SK-MEL-5 (cell line): ENCODE results near the gene LHFPL6. TPM values are rescaled to one million over a fixed set of nuclear protein-coding genes. Genes with fewer than 3 reads are reported as not detected.

Source experiments
- DNase-seq: peaks from one replicate; pipeline ENCODE4 v3.0.0-alpha.2; 2016; ENCODE audit warnings: low read depth, low spot score
- in situ Hi-C: cut with HindIII; loops from 2 replicates; pipeline ENCODE4 v1.10.0; 2016; ENCODE audit warnings: low sequenced_read_pairs, high pct_unique_total_duplicates, low pct_unique_long_range_greater_than_20kb
- total RNA-seq: library from RNA; depleted of rRNA; stranded (reverse); fragments of >200 nt; shearing (Covaris generic); gene quantifications from 2 replicates; pipeline ENCODE4 v1.2.3, GENCODE V29; 2014

The LHFPL6 gene
- total RNA-seq, 1 experiment from 2014 or later = 17.2 TPM

- no peak for DNase-seq
- in situ Hi-C loops = no loop called here
These were observed 101.2 kb downstream of the LHFPL6 start for GRCh38 chr13:39501702-39502324.

- in situ Hi-C loops = no loop called here
- DNase-seq = no peak
These were observed 103.4 kb downstream of the LHFPL6 start for GRCh38 chr13:39499604-39500003.

- DNase-seq = no peak
- in situ Hi-C loops = no loop called here
These were observed 104.4 kb downstream of the LHFPL6 start for GRCh38 chr13:39498471-39499114.

GRCh38 chr13:39496506-39496905 lies 106.5 kb downstream of the LHFPL6 start:
- in situ Hi-C loops = no loop called here
- no peak for DNase-seq

- in situ Hi-C loops = no loop called here
- DNase-seq = no peak
These were observed 108.4 kb downstream of the LHFPL6 start for GRCh38 chr13:39494633-39495032.

- no peak for DNase-seq
- in situ Hi-C loops = no loop called here
These were observed 109.0 kb downstream of the LHFPL6 start for GRCh38 chr13:39494006-39494405.

- in situ Hi-C loops = no loop called here
- no peak for DNase-seq
These were observed 112.9 kb downstream of the LHFPL6 start for GRCh38 chr13:39490136-39490535.

- in situ Hi-C loops = no loop called here
- DNase-seq = no peak
These were observed 116.2 kb downstream of the LHFPL6 start for GRCh38 chr13:39486758-39487157.

- in situ Hi-C loops = no loop called here
- DNase-seq = no peak
These were observed 117.7 kb downstream of the LHFPL6 start for GRCh38 chr13:39485314-39485700.

GRCh38 chr13:39484506-39485313 lies 118.3 kb downstream of the LHFPL6 start:
- in situ Hi-C loops = no loop called here
- DNase-seq = no peak

GRCh38 chr13:39483326-39483725 lies 119.7 kb downstream of the LHFPL6 start:
- in situ Hi-C loops = no loop called here
- DNase-seq = peak; percentile 72

GRCh38 chr13:39481491-39481890 lies 121.5 kb downstream of the LHFPL6 start:
- no peak for DNase-seq
- in situ Hi-C loops = no loop called here

GRCh38 chr13:39474600-39474999 lies 128.4 kb downstream of the LHFPL6 start:
- no peak for DNase-seq
- in situ Hi-C loops = no loop called here

- in situ Hi-C loops = no loop called here
- DNase-seq = no peak
These were observed 133.3 kb downstream of the LHFPL6 start for GRCh38 chr13:39469676-39470075.

GRCh38 chr13:39468306-39468705 lies 134.7 kb downstream of the LHFPL6 start:
- in situ Hi-C loops = no loop called here
- DNase-seq = no peak

- in situ Hi-C loops = no loop called here
- no peak for DNase-seq
These were observed 139.4 kb downstream of the LHFPL6 start for GRCh38 chr13:39463611-39464010.

- in situ Hi-C loops = no loop called here
- no peak for DNase-seq
These were observed 140.1 kb downstream of the LHFPL6 start for GRCh38 chr13:39462906-39463305.

- no peak for DNase-seq
- in situ Hi-C loops = no loop called here
These were observed 140.6 kb downstream of the LHFPL6 start for GRCh38 chr13:39462428-39462827.
